Measurements from ENCODE around the gene SSBP2.
"Not testable (repeated sequence)": the region's sequence is repeated elsewhere in the genome, so short reads cannot be mapped to it uniquely, and the experiment has no call there.

The SSBP2 gene

GRCh38 chr5:81748556-81748955, 2.3 kb downstream of the SSBP2 start:
- no peak for DNase-seq
- intact Hi-C loops (cut with DNase I): loop anchor here (1.0 to 5.0 kb wide), 2 partner anchors 241 to 321 kb away; no protein-coding TSS in a partner anchor

DNA sequence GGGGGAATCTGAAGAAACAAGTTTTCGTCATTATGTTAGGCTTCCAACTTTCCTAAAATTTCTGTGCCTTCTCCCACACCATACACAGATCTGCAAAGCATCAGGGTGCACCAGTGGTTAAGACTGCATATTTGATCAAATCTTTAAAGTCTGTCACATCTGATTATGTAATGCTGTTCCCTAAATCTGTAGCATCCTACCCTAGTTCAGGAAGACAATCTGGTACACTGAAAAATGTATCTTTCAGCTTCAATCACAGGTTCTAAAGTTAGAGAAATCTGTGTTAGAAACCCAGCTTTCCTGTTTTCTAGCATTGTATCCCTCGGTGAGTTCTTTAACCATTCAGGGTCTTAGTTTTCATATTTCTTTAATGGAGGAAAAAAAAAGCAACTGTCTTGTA, 3.9 kb downstream of the SSBP2 start:
- intact Hi-C loops (cut with DNase I): loop anchor here (5.0 kb wide), 1 partner anchor 320 kb away; no protein-coding TSS in a partner anchor
- DNase-seq: no peak

DNA sequence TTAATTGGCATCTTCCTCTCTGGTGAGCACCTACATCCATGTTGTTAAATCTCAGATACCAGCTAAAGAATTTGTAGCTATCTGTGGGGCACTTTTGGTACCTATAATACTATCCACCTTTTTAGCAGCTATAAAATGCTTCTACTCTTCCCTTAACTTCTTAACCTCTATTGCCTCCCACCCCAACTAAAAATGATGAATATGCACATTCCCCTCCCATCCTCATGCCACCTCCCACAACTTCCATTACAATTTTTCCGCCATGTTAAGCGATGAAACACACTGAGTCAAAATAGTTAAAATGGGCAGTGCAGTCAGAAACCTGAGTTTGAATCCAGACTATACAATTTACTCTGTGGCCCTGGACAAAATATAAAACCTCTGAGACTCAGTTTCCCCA, 10.1 kb downstream of the SSBP2 start:
- no peak for DNase-seq
- intact Hi-C loops (cut with DNase I): no loop called here

DNA sequence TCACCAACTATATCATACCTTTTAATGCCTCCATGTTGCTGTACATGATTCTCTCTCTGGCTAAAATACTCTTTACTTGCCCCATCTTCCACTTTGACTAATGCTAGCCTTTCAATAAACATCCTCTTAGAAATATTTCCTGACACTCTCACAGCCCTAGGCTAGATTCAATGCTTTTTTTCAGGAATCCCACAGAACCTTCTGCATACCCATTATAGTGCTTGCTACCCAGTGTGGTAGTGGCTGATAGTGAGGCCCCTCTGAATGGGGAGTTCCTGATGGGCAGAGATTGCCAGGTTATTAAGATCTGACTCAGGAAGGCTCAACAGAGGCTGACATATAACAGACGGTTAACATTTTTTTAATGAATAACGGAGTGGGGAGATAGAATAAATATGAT, 11.6 kb downstream of the SSBP2 start:
- no peak for DNase-seq
- intact Hi-C loops (cut with DNase I): no loop called here

DNA sequence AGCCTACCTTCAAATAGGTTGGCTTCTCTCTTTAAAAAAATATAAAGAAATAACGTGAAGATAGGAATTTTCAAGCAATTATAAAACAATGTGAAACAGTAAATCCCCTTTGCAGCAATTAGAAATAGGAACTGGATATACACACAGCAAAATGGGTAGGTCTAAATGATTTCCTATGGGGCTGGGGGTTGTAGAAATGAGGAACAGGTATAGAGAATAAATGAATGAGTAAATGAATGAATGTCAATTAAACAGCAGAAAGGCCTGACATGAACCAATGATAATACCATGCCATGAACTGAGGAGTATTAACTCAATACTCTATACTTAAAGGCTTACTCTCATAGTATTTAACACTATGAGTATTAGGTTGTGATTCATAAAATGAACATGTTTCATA, 21.6 kb downstream of the SSBP2 start:
- intact Hi-C loops (cut with DNase I): no loop called here
- no peak for DNase-seq

- intact Hi-C loops (cut with DNase I): no loop called here
- DNase-seq: no peak
Measured at GRCh38 chr5:81728301-81728700, 22.6 kb downstream of the SSBP2 start.

DNA sequence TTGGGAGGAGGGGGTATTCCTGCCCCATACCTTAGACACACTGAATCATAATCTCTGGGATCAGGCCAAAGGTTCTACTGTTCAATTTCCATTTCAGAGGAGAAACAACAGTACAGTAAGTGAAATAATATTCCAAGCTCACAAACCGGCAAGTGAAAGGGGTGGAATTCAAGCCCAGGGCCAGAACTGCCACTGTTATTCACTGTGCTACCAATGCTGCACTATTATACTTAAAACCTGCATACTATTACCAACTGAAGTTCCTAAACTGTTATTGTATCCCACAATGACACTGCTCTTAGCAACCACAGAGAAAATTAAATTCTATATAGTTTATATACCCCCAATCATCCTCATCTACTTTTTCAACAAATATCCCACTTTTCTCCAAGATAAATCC, 24.6 kb downstream of the SSBP2 start:
- no peak for DNase-seq
- intact Hi-C loops (cut with DNase I): no loop called here

GRCh38 chr5:81724571-81724970, 26.3 kb downstream of the SSBP2 start:
- intact Hi-C loops (cut with DNase I): no loop called here
- DNase-seq: no peak

- intact Hi-C loops (cut with DNase I): no loop called here
- no peak for DNase-seq
Measured at GRCh38 chr5:81724108-81724507, 26.8 kb downstream of the SSBP2 start.

GRCh38 chr5:81721049-81721448, 29.8 kb downstream of the SSBP2 start:
- intact Hi-C loops (cut with DNase I): no loop called here
- DNase-seq: no peak

DNA sequence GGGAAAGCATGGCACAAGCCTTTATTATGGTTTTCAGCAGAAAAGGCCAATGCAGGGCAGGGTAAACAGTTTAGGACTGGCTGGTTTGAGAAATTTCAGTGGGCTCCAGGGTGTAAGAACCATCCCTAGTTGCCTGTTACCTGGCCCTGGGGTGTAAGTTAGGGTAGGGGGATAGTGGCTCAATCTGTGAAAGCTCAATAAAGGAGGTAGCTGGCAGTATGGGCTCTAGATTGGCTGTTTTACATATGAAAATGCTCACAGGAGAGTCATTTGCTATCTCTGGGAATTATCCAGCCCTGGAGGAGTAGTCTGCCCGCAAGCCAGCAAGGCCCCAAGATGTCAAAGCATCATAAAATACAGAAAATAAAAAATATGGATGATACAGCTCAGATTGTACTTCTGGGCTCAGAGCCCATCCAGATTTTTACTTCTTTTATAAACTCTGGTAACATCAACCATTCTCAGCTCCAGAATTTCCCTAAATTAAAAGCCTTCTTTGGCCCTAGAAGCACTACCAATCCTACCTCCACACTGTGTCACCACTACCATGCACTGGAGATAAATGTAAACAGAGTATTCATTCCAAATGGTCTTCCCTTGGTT, 31.1 kb downstream of the SSBP2 start:
- DNase-seq: no peak
- intact Hi-C loops (cut with DNase I): no loop called here

- DNase-seq: no peak
- intact Hi-C loops (cut with DNase I): no loop called here
Measured at GRCh38 chr5:81718300-81718699, 32.6 kb downstream of the SSBP2 start.

GRCh38 chr5:81717860-81718259, 33.0 kb downstream of the SSBP2 start:
- DNase-seq: no peak
- intact Hi-C loops (cut with DNase I): no loop called here

DNA sequence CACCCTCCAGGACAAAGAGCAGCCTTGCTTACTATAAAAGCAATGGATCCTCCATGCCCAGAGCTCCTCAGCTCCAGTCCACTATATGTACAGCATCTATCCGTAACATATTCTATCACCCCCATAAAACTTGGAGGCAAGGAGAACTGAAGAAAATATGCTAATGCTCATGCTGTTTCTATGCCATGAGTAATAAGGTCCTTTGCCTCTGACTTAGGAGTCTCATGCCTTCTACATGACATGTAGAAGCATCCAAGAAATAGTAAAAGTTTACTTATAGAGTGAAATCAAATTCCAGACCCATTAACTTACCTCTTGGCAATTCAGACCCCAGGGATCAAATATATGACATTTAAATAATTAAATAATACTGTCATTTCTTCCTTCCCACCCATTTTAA, 33.7 kb downstream of the SSBP2 start:
- no peak for DNase-seq
- intact Hi-C loops (cut with DNase I): no loop called here

- DNase-seq; intact Hi-C loops (cut with DNase I): not testable (repeated sequence)
Measured at GRCh38 chr5:81714076-81714475, 36.8 kb downstream of the SSBP2 start.

GRCh38 chr5:81708889-81709288, 42.0 kb downstream of the SSBP2 start:
- DNase-seq: no peak
- intact Hi-C loops (cut with DNase I): no loop called here

- intact Hi-C loops (cut with DNase I): no loop called here
- DNase-seq: no peak
Measured at GRCh38 chr5:81703840-81704239, 47.1 kb downstream of the SSBP2 start.

- no peak for DNase-seq
- intact Hi-C loops (cut with DNase I): no loop called here
Measured at GRCh38 chr5:81700166-81700565, 50.7 kb downstream of the SSBP2 start.

- intact Hi-C loops (cut with DNase I): no loop called here
- DNase-seq: no peak
Measured at GRCh38 chr5:81698813-81699212, 52.1 kb downstream of the SSBP2 start.

- DNase-seq: no peak
- intact Hi-C loops (cut with DNase I): no loop called here
Measured at GRCh38 chr5:81696418-81697397, 54.2 kb downstream of the SSBP2 start.

- no peak for DNase-seq
- intact Hi-C loops (cut with DNase I): no loop called here
Measured at GRCh38 chr5:81694726-81695125, 56.2 kb downstream of the SSBP2 start.

- intact Hi-C loops (cut with DNase I): no loop called here
- DNase-seq: no peak
Measured at GRCh38 chr5:81688215-81688614, 62.7 kb downstream of the SSBP2 start.

Measured in posterior cingulate gyrus (tissue), 11 donors.